Hepatocyte (in vitro differentiated cells): Measurements from ENCODE around the gene ZNF789.

Source experiments
- EZH2 ChIP-seq: fragments of 200-600 bp; sonication (generic); IDR thresholded peaks from 2 replicates; pipeline ENCODE4 v1.6.1; 2016; ENCODE audit warnings: antibody characterized with exemption, mild to moderate bottlenecking, borderline replicate concordance
- EZH2phosphoT487 ChIP-seq: fragments of 200-600 bp; sonication (generic); IDR thresholded peaks from one replicate; pipeline ENCODE4 v1.6.1; 2018; ENCODE audit warnings: antibody characterized with exemption, mild to moderate bottlenecking, low read depth, moderate library complexity; ENCODE audit not compliant: unreplicated experiment, severe bottlenecking
- TF ChIP-seq, protein P1 (sequence below): fragments of 200-600 bp; sonication (generic); IDR thresholded peaks from 2 replicates; pipeline ENCODE4 v1.5.1; 2016; ENCODE audit warnings: antibody characterized with exemption, mild to moderate bottlenecking; ENCODE audit not compliant: poor library complexity

DNA sequence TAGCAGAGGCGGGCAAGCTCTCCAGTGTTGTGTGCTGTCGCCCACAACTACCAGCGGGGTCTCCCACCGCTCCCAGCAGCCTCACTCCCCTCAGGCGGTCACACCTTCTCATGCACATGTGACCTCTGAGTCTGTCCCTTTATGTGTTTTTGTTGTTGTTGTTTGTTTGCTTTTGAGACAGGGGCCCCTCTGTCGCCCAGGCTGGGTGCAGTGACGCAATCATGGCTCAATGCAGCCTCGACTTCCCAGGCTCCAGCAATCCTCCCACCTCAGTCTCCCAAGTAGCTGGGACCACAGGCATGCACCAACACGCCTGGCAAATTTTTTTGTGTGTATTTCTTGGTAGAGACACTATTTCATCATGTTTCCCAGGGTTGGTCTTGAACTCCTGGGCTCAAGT is 32.5 kb upstream of the ZNF789 start:
- TF ChIP-seq EZH2 (no peak), EZH2phosphoT487 (no peak)
- TF ChIP-seq, protein P1, sequence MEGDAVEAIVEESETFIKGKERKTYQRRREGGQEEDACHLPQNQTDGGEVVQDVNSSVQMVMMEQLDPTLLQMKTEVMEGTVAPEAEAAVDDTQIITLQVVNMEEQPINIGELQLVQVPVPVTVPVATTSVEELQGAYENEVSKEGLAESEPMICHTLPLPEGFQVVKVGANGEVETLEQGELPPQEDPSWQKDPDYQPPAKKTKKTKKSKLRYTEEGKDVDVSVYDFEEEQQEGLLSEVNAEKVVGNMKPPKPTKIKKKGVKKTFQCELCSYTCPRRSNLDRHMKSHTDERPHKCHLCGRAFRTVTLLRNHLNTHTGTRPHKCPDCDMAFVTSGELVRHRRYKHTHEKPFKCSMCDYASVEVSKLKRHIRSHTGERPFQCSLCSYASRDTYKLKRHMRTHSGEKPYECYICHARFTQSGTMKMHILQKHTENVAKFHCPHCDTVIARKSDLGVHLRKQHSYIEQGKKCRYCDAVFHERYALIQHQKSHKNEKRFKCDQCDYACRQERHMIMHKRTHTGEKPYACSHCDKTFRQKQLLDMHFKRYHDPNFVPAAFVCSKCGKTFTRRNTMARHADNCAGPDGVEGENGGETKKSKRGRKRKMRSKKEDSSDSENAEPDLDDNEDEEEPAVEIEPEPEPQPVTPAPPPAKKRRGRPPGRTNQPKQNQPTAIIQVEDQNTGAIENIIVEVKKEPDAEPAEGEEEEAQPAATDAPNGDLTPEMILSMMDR = no peak
